AG10803 (cell line): ENCODE data around the gene EEF1AKMT2.
"Not testable (repeated sequence)": the region's sequence is repeated elsewhere in the genome, so short reads cannot be mapped to it uniquely, and the experiment has no call there.

Experiments
- DNase-seq: peaks from one replicate; pipeline ENCODE4 v3.0.0; 2010; ENCODE audit warnings: low read depth
- H3K4me3 ChIP-seq: 2 replicates; pipeline ENCODE4 v1.5.1; 2011; ENCODE audit warnings: mild to moderate bottlenecking, low read length, control low read depth
- TF ChIP-seq, protein P1 (sequence below): conservative IDR thresholded peaks from 2 replicates; pipeline ENCODE4 v1.5.1; 2011; ENCODE audit warnings: mild to moderate bottlenecking, low read length, control low read depth, inconsistent platforms

EEF1AKMT2 gene

GRCh38 chr10:124756156-124756903, 35.4 kb downstream of the EEF1AKMT2 start:
- H3K4me3 ChIP-seq, result no peak overlapping the region
- DNase-seq, result no peak
- TF ChIP-seq, protein P1, sequence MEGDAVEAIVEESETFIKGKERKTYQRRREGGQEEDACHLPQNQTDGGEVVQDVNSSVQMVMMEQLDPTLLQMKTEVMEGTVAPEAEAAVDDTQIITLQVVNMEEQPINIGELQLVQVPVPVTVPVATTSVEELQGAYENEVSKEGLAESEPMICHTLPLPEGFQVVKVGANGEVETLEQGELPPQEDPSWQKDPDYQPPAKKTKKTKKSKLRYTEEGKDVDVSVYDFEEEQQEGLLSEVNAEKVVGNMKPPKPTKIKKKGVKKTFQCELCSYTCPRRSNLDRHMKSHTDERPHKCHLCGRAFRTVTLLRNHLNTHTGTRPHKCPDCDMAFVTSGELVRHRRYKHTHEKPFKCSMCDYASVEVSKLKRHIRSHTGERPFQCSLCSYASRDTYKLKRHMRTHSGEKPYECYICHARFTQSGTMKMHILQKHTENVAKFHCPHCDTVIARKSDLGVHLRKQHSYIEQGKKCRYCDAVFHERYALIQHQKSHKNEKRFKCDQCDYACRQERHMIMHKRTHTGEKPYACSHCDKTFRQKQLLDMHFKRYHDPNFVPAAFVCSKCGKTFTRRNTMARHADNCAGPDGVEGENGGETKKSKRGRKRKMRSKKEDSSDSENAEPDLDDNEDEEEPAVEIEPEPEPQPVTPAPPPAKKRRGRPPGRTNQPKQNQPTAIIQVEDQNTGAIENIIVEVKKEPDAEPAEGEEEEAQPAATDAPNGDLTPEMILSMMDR, result no peak

GRCh38 chr10:124755581-124755980, 36.1 kb downstream of the EEF1AKMT2 start:
- H3K4me3 ChIP-seq, result no peak overlapping the region
- DNase-seq, result no peak
- TF ChIP-seq, protein P1, result no peak

DNA sequence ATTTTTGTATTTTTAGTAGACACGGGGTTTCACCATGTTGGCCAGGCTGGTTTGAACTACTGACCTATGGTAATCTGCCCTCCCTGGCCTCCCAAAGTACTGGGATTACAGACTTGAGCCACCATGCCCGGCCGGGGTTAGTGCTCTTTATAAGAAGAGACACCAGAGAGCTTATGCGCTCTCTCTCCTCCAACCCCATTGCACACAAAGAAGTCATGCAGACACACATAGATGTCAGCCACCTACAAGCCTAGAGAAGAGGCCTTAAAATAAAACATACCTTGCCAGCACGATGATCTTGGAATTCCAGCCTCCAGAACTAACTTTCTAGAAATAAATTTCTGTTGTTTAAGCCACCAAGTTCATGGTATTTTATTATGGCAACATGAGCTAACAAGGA, 37.5 kb downstream of the EEF1AKMT2 start:
- TF ChIP-seq, protein P1, result no peak
- H3K4me3 ChIP-seq, result no peak overlapping the region
- DNase-seq, result no peak

DNA sequence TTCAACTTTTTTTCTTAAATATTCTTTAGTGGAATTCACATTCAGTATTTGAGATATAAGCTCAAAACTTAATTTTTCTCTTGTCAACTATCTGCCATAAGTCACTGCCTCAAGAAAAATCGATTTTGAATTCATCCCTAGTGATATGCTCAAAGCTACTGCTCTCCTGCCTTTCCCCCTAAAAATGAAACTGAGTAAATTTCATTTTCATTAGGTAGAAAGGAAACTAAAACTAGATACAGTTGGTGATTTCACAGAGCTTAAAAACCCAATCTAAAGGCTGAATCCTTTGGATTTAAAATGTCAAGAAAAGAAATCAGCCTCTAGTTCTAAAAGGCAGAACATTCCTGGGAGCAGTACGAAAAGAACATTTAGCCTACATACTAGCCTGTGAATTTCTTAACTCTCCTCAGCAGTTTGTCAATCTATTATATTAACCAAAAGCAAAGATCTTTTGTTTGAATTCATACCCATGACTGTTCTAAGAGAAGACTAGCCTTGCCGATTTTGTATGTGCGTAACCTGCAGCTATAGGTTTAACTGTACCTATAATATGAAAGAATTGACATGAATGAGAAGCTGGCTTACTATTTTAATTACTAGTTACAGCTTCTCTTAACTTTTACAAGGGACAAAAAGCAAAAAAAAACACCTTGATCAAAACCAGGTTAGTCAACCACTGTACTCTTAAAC, 42.6 kb downstream of the EEF1AKMT2 start:
- no peak for DNase-seq
- TF ChIP-seq, protein P1, result no peak
- H3K4me3 ChIP-seq, result no peak overlapping the region

GRCh38 chr10:124748166-124748565, 43.5 kb downstream of the EEF1AKMT2 start:
- TF ChIP-seq, protein P1, result no peak
- H3K4me3 ChIP-seq, result no peak overlapping the region
- DNase-seq, result no peak

DNA sequence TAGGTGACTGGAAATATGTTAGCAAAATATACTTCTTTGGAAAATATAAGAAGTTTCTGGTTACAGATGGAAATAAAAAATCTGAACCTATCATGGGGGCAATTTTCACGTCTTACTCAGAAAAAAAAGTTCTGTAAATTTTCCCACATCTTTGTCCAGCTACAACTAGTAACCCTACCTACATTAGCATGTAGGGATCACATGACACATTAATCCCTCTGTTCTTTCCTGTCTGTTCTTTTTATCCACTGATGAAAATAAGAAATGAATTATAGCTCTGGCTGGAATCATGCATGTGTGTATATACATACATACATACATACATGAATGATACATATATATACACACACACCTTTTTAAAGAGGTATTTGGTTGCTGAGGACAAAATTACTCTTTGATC, 43.9 kb downstream of the EEF1AKMT2 start:
- no peak for DNase-seq
- TF ChIP-seq, protein P1, result no peak
- H3K4me3 ChIP-seq, result no peak overlapping the region

DNA sequence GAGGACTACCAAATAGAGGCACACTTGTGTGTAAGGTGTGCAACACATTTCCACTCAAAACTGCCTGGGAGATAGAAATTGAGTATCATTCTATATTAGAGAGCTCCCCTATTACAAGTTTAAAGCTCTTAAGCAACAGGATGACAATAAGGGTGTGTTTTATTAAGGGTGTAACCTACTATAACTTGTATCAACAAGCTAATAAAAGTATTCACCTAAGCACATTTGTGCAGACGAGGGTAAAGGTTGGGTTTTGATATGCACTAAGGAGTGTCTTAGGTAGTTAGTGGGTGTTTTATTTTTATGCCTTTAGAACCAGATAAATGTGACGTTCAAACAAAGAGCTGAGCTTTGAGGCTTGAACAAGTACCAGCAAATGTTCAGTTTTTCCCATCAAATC, 44.7 kb downstream of the EEF1AKMT2 start:
- DNase-seq, result no peak
- no peak overlapping the region for H3K4me3 ChIP-seq
- TF ChIP-seq, protein P1, result no peak

- not testable (repeated sequence) for DNase-seq
These were observed 45.2 kb downstream of the EEF1AKMT2 start for GRCh38 chr10:124746447-124746846.

More at GRCh38 chr10:124746447-124746846, 45.2 kb downstream of the EEF1AKMT2 start:
- not testable (repeated sequence) for H3K4me3 ChIP-seq
